OCI-LY7 (cell line): Measurements from ENCODE around the gene GYPA.
"Not testable (repeated sequence)": the region's sequence is repeated elsewhere in the genome, so short reads cannot be mapped to it uniquely, and the experiment has no call there.

Experiments used
- EZH2phosphoT487 ChIP-seq: fragments of 200-600 bp; sonication (generic); IDR thresholded peaks from 2 replicates; pipeline ENCODE4 v1.6.1; 2018; ENCODE audit warnings: low read depth, borderline replicate concordance, mild to moderate bottlenecking, mixed run types, antibody characterized with exemption, low read length, moderate library complexity, mixed read lengths
- TF ChIP-seq, protein P1 (sequence below): fragments of 200-600 bp; sonication (generic); conservative IDR thresholded peaks from 2 replicates; pipeline ENCODE4 v1.5.1; 2014; ENCODE audit warnings: mild to moderate bottlenecking, antibody characterized with exemption, low read length, moderate library complexity, mixed read lengths

DNA sequence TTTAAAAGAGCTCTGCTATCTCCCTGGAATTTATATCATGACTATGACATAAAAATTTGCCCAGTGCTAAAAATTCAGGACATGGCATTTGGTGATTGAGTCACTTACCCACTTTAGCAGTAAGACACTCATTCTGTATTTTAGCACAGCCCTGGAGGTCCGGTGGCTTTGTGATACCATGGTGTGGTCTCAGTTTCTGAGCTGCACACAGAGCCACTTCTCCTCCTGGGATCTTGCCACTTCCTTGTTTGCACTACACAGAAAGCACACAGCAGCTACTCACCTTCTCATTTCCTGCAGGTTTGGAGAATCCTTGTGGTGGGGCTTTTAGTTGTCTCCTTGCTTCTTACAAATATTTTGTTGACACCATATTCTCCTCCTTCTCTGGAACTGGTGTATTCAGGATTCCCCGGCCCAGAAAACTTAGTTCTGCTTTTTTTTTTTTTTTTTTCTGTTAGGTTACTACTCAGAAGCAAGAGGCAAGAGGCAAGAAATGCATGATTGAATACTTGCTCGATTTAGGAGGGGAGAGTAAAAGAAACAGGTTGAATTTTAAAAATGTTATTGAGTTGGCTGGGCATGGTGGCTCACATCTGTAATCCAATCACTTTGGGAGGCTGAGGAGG is 80.2 kb downstream of the GYPA start:
- TF ChIP-seq EZH2phosphoT487: not testable (repeated sequence)
- TF ChIP-seq, protein P1, sequence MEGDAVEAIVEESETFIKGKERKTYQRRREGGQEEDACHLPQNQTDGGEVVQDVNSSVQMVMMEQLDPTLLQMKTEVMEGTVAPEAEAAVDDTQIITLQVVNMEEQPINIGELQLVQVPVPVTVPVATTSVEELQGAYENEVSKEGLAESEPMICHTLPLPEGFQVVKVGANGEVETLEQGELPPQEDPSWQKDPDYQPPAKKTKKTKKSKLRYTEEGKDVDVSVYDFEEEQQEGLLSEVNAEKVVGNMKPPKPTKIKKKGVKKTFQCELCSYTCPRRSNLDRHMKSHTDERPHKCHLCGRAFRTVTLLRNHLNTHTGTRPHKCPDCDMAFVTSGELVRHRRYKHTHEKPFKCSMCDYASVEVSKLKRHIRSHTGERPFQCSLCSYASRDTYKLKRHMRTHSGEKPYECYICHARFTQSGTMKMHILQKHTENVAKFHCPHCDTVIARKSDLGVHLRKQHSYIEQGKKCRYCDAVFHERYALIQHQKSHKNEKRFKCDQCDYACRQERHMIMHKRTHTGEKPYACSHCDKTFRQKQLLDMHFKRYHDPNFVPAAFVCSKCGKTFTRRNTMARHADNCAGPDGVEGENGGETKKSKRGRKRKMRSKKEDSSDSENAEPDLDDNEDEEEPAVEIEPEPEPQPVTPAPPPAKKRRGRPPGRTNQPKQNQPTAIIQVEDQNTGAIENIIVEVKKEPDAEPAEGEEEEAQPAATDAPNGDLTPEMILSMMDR: not testable (repeated sequence)
